Left ventricle myocardium superior (tissue), 1 donor: ENCODE data around the gene SH3PXD2B. TPM values are rescaled to one million over a fixed set of nuclear protein-coding genes. Genes with fewer than 3 reads are reported as not detected.

ENCODE experiments used
- ATAC-seq: fragments of 200-7000 bp; cut with Tn5 transposase; one replicate; pipeline ENCODE4 v1.9.1; 2020; ENCODE audit warnings: mild to moderate bottlenecking, moderate library complexity
- DNase-seq: peaks from one replicate; pipeline ENCODE4 v3.0.0-alpha.2; 2020
- intact Hi-C: fragments of 100-400 bp; cut with micrococcal nuclease; formaldehyde crosslinking; loops from one replicate; pipeline ENCODE4 v1.11.0; 2022
- long read RNA-seq: library from polyadenylated mRNA; unstranded; transcript quantifications from one replicate; pipeline ENCODE4 v2.0.0, GENCODE V29; 2021
- total RNA-seq: library from RNA; stranded (reverse); fragmentation: NEBNext Ultra II Directional; extraction: Animal tissue kit (Norgen Biotek cat#: 25700); gene quantifications from one replicate; pipeline ENCODE4 v1.2.1, GENCODE V29; 2021
- donor health status: DM: no; HTN: yes; CAD: no; lungs with severe emphysema.

SH3PXD2B gene
- total RNA-seq: 5.0 TPM
- long read RNA-seq, partial matches to known transcripts: 0 of 1 reads
- long read RNA-seq, other reads (novel, unspliced or antisense): 1 of 1 reads

DNA sequence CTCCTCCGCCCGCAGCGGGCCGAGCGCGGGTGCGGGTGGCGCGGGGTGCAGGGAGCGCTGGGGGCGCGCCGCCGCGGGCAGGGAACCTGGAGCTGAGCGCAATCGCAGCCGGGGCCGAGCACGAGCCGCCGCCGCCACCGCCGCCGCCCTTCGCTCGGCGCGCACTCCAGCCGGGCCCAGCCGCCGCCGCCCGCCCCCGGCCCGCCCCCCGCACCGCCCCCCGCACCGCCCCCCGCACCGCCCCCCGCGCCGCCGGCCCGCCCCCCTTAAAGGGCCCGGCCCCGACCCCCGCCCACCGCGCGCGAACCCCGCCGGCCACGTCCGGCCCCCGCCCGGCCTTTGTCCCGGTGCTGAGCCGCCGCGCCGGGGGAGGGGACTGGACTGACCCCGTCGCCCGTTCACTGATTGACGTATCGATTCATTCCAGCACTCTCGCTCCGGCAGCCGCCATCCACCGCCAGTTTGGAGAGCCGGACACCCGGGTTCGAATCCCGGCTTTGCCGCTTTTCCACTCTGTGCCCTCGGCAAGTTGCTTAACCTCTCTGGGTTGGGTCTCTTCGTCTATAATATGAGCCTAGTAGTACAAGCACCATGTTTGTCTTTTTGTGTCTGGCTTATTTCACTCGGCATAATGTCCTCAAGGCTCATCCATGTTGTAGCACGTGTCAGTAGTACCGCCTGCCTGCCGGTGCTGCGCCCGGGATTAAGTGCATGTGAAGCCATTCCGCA lies at the start of gene SH3PXD2B:
SH3PXD2B (minus strand) TSS at position 168 of the 729 bp plus-strand sequence. CDS start 173 bp downstream, outside the sequence.
- intact Hi-C loops: no loop called here
- ATAC-seq: peak; percentile 56
- peak; percentile 82 for DNase-seq

DNA sequence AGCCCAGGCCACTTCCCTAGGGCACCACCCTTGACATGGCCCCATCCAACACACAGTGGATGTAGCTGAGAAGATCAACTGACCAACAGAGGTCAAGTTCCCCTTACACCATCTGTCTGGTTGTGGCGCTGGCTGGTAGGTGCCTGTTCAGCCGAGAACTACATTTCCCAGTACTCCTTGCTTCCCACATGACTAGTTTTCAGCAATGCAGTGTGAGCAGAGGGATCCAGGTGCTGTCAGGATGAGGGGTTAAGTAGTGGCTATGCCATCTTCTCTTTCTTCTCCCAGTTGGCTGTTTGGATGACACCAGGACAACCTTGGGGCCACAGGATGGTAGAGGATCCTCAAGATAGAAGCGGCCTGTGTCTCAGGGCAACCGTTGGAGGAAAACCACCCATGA lies 48.6 kb upstream of the SH3PXD2B start:
- intact Hi-C loops: no loop called here
- ATAC-seq: no peak
- DNase-seq: no peak

GRCh38 chr5:172502410-172502809 lies 48.1 kb upstream of the SH3PXD2B start:
- DNase-seq: no peak
- no peak for ATAC-seq
- intact Hi-C loops: no loop called here

- no peak for DNase-seq
- no peak for ATAC-seq
- intact Hi-C loops: no loop called here
These were observed 47.5 kb upstream of the SH3PXD2B start for GRCh38 chr5:172501708-172502320.

GRCh38 chr5:172499287-172499686 lies 45.0 kb upstream of the SH3PXD2B start:
- DNase-seq (no peak), ATAC-seq (no peak)
- intact Hi-C loops: no loop called here

- intact Hi-C loops: no loop called here
- no peak for ATAC-seq
- no peak for DNase-seq
These were observed 44.3 kb upstream of the SH3PXD2B start for GRCh38 chr5:172498431-172499129.

DNA sequence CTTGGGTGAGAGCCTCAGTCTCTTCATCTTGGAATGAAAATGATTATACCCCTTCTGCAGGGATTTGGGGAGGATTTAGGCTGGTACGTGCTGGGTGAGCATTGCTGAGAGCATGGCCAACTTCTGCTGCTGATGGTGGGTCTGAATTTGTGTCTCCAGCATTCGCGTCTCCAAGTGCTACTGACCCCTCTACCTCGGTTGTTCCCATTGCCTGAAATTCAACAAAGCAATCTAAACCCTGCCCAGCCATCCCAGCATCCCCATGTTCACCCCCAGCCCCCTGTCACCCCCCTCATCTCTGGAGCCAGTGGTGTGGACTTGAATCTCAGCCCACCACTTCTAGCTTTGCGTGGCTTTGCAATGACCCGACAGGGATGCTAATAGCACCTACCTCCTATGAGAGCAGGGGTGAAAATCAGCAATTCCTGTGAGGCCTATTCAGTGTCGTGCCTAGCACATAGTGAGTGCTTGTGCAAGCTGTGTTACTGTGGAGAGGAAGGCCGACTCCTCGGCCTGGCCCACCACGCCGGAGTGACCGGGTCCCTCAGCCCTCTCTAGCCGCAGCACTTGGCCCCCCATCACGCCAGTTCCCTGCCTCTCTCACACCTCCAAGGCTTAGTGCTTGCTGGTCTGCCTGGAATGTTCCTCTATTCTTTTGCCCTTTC lies 43.4 kb upstream of the SH3PXD2B start:
- intact Hi-C loops: no loop called here
- ATAC-seq (no peak), DNase-seq (no peak)

DNA sequence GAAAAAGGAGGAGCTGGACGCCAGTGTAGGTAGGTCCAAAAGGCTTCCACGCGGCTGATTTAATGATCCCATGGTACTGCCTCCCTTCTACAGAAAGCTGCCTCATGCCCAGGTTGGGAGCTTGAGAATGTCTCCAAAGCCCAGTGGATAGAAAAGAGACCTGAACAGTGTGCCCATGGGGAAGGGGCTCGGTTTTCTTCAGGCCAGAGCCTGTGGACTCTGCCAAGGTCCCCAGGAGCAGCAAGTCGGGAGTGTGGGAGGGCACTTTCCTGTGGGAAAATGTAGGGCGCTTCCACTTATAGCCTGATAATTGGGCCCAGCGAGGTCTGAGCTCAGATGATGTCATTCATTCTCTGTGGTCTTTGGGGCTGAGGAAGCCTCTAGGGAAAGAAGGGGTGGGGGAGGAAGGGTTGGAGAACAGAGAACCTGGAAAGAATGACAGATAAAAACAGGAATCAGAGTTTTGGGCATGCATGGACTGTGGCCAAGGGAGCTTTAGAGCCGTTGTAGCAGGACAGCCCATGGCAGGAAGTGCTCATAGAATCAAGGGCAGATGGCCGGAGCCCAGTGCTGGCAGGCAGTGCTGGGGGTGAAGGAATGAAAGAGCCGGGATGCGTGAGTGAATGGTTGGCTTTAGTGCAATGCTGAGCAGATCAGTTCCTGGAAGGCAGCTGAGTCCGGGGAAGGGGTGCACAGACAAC lies 42.5 kb upstream of the SH3PXD2B start:
- intact Hi-C loops: no loop called here
- peak; percentile 77 for ATAC-seq

GRCh38 chr5:172494630-172495505 lies 40.5 kb upstream of the SH3PXD2B start:
- no peak for DNase-seq
- ATAC-seq: peak; percentile 51
- intact Hi-C loops: no loop called here

More for the DNA sequence above, 42.5 kb upstream of the SH3PXD2B start:
- DNase-seq: peak; percentile 77

- intact Hi-C loops: no loop called here
- ATAC-seq (no peak), DNase-seq (no peak)
These were observed 39.6 kb upstream of the SH3PXD2B start for GRCh38 chr5:172493906-172494305.

GRCh38 chr5:172493461-172493860 lies 39.1 kb upstream of the SH3PXD2B start:
- DNase-seq: no peak
- intact Hi-C loops: no loop called here

GRCh38 chr5:172493002-172493401 lies 38.7 kb upstream of the SH3PXD2B start:
- peak; percentile 38 for DNase-seq
- peak; percentile 7 for ATAC-seq
- intact Hi-C loops: no loop called here

More at GRCh38 chr5:172493461-172493860, 39.1 kb upstream of the SH3PXD2B start:
- no peak for ATAC-seq

DNA sequence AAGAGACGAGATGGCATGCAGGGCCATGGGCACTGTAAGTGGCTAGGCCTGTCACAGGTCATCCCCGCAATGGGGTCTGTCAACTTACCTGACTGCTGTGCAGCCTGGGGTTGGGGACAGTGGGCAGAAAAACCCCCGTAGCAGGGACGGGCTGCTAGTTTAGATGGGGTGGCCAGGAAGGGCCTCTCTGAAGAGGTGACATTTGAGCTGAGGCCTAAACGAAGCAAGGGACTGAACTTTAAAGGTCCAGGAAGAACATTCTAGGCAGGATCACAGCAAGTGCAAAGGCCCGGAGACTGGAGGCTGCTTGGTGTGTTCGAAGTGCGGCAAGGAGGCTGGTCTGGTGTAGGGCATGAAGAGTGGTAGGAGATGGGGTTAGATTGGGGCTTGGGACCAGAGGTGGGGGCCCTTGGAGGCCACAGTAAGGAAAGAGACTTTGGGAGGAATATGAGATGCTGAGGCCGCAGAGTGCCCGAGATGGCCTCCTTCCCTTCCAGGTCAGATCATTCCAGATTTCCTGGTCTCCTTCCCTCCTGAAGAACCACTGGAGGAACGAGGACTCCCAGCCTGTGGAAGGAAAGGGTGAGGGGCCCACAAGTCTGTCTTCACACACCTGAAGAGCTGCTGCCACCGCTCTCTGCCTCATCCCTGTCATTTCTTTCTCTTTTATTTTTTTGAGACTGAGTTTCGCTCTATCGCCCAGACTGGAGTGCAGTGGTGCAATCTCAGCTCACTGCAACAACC lies 37.9 kb upstream of the SH3PXD2B start:
- ATAC-seq (no peak), DNase-seq (no peak)
- intact Hi-C loops: no loop called here

GRCh38 chr5:172491481-172491880 lies 37.2 kb upstream of the SH3PXD2B start:
- intact Hi-C loops: no loop called here

DNA sequence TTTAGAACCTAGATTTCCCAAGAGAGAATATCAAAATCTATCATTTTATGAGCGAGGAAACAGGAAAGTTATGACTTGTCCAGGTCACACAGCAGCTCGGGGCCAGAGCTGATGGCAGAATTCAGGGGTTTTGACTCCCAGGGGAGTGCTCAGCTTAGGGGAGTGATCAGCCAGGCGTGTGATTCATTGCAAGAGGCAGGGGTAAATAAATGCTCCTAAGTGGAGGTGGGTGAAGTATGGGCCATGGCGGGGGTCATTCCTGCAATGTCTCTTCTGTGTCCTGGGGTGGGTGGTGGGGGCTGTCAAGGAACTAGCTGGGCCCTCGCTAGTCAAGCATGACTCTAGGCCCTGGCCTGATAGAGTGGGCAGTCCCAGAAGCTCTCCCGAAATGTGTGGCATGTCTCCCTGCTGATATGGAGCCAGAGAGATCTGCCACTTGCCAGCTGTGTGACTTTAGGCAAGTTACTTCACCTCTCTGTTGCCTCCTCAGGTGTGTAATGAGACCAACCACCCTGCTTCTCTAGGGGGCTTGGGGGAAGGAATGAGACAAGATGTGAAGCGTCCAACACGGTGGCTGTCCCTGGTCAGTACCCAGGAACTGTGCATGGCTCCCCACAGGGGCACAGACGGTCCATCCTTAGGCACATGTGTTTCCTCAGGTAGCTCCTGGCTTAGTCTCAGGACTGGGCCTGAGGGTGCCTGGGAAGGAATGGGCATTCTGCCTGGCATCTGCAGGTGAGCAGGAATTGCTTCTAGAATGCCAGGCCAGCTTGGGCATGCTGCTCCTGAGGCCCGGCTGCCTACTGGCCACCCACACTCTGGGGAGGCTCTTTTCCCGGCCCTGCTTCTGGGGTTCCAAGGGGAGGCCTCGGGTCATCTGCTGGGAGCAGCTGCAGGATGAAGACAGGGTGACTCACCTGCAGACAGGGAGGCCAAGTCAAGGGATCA lies 36.5 kb upstream of the SH3PXD2B start:
- DNase-seq: no peak
- intact Hi-C loops: no loop called here
- ATAC-seq: no peak

More at GRCh38 chr5:172491481-172491880, 37.2 kb upstream of the SH3PXD2B start:
- ATAC-seq (no peak), DNase-seq (no peak)

GRCh38 chr5:172488221-172488620 lies 33.9 kb upstream of the SH3PXD2B start:
- ATAC-seq (no peak), DNase-seq (no peak)
- intact Hi-C loops: no loop called here
